Activated CD8-positive, alpha-beta memory T cell treated with anti-CD3 and anti-CD28 coated beads, Interleukin-2, amount 50 U/mL, for 48 hours (primary cell): Measurements from ENCODE around the gene EHMT1.
"Not testable (repeated sequence)": the region's sequence is repeated elsewhere in the genome, so short reads cannot be mapped to it uniquely, and the experiment has no call there.

ENCODE experiments used
- DNase-seq: peaks from one replicate; pipeline ENCODE4 v3.0.0-alpha.2; 2020

EHMT1 gene

GRCh38 chr9:137723356-137723755, 104.6 kb downstream of the EHMT1 start:
- not testable (repeated sequence) for DNase-seq

- no peak for DNase-seq
These were observed 105.1 kb downstream of the EHMT1 start for GRCh38 chr9:137723783-137724445.

GRCh38 chr9:137724818-137725240, 106.0 kb downstream of the EHMT1 start:
- DNase-seq: no peak

GRCh38 chr9:137725598-137725997, 106.8 kb downstream of the EHMT1 start:
- no peak for DNase-seq

- not testable (repeated sequence) for DNase-seq
These were observed 107.5 kb downstream of the EHMT1 start for GRCh38 chr9:137726336-137726735.

- DNase-seq: no peak
These were observed 108.0 kb downstream of the EHMT1 start for GRCh38 chr9:137726764-137727163.

- no peak for DNase-seq
These were observed 108.9 kb downstream of the EHMT1 start for GRCh38 chr9:137727716-137728115.

- no peak for DNase-seq
These were observed 109.9 kb downstream of the EHMT1 start for GRCh38 chr9:137728444-137729311.

GRCh38 chr9:137731216-137731946, 112.6 kb downstream of the EHMT1 start:
- DNase-seq: no peak

- no peak for DNase-seq
These were observed 113.4 kb downstream of the EHMT1 start for GRCh38 chr9:137731947-137732813.

- no peak for DNase-seq
These were observed 114.6 kb downstream of the EHMT1 start for GRCh38 chr9:137733429-137733828.

GRCh38 chr9:137734181-137734580, 115.4 kb downstream of the EHMT1 start:
- no peak for DNase-seq

- not testable (repeated sequence) for DNase-seq
These were observed 119.4 kb downstream of the EHMT1 start for GRCh38 chr9:137738182-137738696.

GRCh38 chr9:137738703-137739102, 119.9 kb downstream of the EHMT1 start:
- DNase-seq: no peak

GRCh38 chr9:137739371-137740309, 120.8 kb downstream of the EHMT1 start:
- no peak for DNase-seq

GRCh38 chr9:137740312-137740711, 121.5 kb downstream of the EHMT1 start:
- no peak for DNase-seq

GRCh38 chr9:137741330-137741729, 122.5 kb downstream of the EHMT1 start:
- no peak for DNase-seq

- no peak for DNase-seq
These were observed 123.9 kb downstream of the EHMT1 start for GRCh38 chr9:137742698-137743097.

GRCh38 chr9:137743695-137744094, 124.9 kb downstream of the EHMT1 start:
- DNase-seq: no peak

- DNase-seq: no peak
These were observed 125.9 kb downstream of the EHMT1 start for GRCh38 chr9:137744632-137745183.

- DNase-seq: no peak
These were observed 126.8 kb downstream of the EHMT1 start for GRCh38 chr9:137745541-137745991.
